ENCODE data around the gene MUC22. TPM values are rescaled to one million over a fixed set of nuclear protein-coding genes. Genes with fewer than 3 reads are reported as not detected.
A peak's percentile ranks its signal among the peaks of the same experiment; 100 is the strongest.

The MUC22 gene
- total and polyA plus RNA-seq, 11 donors: 0.01 to 0.49 (median 0.20) TPM; not detected in 1

DNA sequence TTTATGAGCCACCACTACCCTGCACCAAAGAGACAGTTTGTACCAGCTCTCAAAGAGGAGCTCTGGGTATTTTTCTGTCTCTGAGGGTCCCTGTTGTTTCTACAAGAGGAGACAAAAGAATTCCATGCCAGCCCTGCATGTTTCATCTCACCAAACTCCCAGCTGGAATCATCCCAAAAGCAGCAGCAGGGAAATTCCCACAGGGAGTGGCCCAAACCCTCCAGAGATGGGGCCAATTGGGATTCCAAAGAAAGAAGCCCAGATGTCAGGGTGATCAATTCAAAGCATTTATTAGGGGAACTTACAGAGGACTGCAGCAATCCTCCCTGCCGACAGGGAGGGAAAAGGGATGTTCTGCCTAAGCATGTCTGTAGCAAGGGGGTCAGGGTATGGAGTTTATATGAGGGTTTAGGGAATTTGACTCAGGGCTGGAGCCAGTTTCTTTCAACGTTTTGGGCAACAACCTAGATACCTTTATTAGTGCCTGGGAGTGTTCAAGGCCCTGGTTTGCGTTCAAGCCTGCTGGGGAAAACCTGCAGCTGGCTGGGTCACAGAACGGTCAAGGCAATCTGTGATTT, 47.2 kb downstream of the MUC22 start:
- H3K4me3 ChIP-seq: no peak overlapping the region
- no peak for DNase-seq
- H3K9me3 ChIP-seq: no peaks in the 10 kb centered on the region
- H3K4me1 ChIP-seq: no peaks in the 10 kb centered on the region
- no peak for TF ChIP-seq POLR2A (IDR thresholded peaks at IDR 0.05)
- TF ChIP-seq, protein P1, sequence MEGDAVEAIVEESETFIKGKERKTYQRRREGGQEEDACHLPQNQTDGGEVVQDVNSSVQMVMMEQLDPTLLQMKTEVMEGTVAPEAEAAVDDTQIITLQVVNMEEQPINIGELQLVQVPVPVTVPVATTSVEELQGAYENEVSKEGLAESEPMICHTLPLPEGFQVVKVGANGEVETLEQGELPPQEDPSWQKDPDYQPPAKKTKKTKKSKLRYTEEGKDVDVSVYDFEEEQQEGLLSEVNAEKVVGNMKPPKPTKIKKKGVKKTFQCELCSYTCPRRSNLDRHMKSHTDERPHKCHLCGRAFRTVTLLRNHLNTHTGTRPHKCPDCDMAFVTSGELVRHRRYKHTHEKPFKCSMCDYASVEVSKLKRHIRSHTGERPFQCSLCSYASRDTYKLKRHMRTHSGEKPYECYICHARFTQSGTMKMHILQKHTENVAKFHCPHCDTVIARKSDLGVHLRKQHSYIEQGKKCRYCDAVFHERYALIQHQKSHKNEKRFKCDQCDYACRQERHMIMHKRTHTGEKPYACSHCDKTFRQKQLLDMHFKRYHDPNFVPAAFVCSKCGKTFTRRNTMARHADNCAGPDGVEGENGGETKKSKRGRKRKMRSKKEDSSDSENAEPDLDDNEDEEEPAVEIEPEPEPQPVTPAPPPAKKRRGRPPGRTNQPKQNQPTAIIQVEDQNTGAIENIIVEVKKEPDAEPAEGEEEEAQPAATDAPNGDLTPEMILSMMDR (IDR thresholded peaks at IDR 0.05): no peak
- no peak overlapping the region for H3K27ac ChIP-seq
- 47 to 69% (median 67%) methylated on average over 4 of the region's 4 CpGs for WGBS, 4 donors
- ATAC-seq: no peak
- H3K36me3 ChIP-seq: no peaks in the 10 kb centered on the region
- intact Hi-C loops (cut with DNase I): no loop called here
- peaks cover 0 to 16% (median 0%) of the 10 kb centered on the region in 9 donors for H3K27me3 ChIP-seq

DNA sequence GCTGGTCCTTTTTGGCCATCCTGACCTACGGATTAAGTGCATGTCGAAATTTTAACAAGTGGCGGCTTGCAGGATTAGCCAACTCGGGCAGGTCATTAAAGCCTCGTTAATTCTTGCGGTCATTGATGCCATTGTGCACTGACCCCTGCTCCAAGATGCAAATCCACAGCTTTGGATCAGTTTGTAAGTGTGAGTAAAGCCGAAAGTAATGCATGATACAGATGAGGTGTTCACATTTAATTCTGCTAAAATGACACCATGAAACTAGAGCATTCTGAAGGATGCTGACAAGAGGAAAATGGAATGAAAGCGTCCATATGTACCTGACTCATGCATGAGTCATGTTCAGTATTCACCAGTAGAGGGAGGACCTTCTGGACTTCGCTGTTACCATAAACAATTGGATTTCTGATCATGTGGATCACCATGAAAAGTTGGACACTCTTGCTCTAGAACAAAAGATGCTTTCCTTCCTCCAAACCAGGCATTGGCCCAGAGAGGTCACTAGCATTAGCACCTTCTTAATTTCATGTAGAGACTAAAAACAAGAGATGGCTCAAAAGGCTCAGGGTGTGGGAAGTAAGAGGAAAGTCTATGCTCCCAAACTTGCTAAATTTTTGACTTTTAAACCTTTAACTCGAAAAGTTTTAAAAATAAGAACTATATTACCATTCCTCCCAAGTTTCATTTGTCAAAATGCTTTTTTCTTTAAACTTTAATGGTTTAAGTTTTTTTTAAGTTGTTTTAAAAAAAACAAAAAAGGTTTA, 48.0 kb downstream of the MUC22 start:
- no peak for ATAC-seq
- Histone ChIP-seq H3K27ac (no peak overlapping the region), H3K9me3 (no peaks in the 10 kb centered on the region), H3K4me3 (no peak overlapping the region), H3K36me3 (no peaks in the 10 kb centered on the region), H3K4me1 (no peaks in the 10 kb centered on the region), H3K27me3 (peaks cover 0 to 16% (median 0%) of the 10 kb centered on the region in 9 donors)
- TF ChIP-seq POLR2A (IDR thresholded peaks at IDR 0.05): no peak
- TF ChIP-seq, protein P1 (IDR thresholded peaks at IDR 0.05): peak; percentile 18 to 58 (median 39)
- DNase-seq: no peak
- 67 to 80% (median 78%) methylated on average over 10 of the region's 10 CpGs for WGBS, 4 donors
- intact Hi-C loops (cut with DNase I): no loop called here

DNA sequence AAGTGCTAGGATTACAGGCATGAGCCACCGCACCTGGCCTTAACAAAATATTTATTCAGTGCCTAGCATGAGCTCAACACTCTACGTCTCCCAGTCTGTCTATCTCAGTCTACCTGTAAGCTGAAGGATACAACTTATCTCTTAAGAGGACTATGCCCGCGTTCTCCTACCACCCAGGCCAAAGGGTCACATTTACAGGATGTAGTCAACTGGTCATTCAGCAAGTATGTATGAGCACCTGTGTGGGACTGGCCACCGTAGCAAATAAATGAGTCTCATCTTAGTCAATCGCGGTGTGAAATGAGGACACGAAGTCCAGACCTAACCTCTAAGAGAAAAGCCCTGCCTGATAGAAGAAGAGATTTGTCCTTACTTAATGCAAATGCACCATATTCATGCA, 49.9 kb downstream of the MUC22 start:
- Histone ChIP-seq H3K27me3 (peaks cover 0 to 5% (median 0%) of the 10 kb centered on the region in 9 donors), H3K4me3 (no peak overlapping the region), H3K9me3 (no peaks in the 10 kb centered on the region), H3K27ac (no peak overlapping the region), H3K4me1 (no peaks in the 10 kb centered on the region), H3K36me3 (no peaks in the 10 kb centered on the region)
- intact Hi-C loops (cut with DNase I): no loop called here
- WGBS, 4 donors: 92 to 96% (median 95%) methylated on average over 8 of the region's 8 CpGs
- no peak for DNase-seq
- TF ChIP-seq, protein P1 (IDR thresholded peaks at IDR 0.05): no peak
- TF ChIP-seq POLR2A (IDR thresholded peaks at IDR 0.05): no peak
- ATAC-seq: no peak

DNA sequence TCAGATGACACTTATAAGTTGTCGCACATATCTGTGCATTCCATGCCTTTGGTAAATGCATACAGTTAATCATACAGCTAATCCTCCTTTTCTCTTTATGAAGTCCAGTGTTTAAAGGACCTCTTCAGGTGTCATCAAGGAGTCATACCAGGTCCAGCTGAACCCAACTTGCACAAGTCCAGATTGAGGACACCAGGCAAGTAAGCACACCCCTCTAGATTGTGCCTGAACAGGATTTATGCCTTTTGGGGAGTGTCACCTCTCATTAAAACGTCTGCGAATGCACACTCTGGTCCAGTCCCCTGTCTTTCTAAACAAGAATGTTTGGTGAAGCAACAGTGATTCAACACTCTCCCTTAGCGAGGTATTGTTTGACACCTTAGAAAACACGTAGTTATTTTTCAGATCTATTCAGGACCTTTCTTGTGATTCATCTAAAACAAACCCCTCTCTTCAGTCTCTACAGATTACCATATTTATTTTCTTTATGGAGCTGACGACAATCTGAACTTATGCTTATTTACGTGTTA, 53.7 kb downstream of the MUC22 start:
- H3K4me3 ChIP-seq: no peak overlapping the region
- no peaks in the 10 kb centered on the region for H3K9me3 ChIP-seq
- 85 to 90% (median 87%) methylated on average over 7 of the region's 7 CpGs for WGBS, 4 donors
- DNase-seq: no peak
- H3K36me3 ChIP-seq: no peaks in the 10 kb centered on the region
- ATAC-seq: no peak
- no peaks in the 10 kb centered on the region for H3K4me1 ChIP-seq
- no peak overlapping the region for H3K27ac ChIP-seq
- TF ChIP-seq, protein P1 (IDR thresholded peaks at IDR 0.05): no peak
- TF ChIP-seq POLR2A (IDR thresholded peaks at IDR 0.05): no peak
- intact Hi-C loops (cut with DNase I): no loop called here
- peaks cover 0 to 5% (median 0%) of the 10 kb centered on the region in 9 donors for H3K27me3 ChIP-seq
